ENCODE results near the gene BUB1B.

The BUB1B gene

DNA sequence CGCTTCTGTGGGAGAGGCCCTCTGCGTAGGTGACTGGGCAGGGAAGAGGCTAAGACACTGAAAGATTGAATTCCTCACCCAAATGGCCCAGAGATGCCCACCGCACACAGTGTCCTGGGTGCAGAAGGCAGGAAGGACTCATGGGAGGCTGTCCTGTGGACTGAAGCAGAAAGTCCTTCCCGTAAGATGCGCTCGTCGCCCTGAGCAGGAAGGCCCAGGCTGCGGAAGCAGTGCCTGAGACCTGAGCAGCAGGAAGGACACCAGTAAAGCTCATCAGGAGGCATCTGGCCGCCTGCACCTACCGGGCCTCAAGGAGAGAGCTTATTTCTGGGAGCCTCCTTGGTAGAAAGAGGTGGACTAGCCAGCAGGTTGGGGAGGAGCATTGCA is 81.3 kb downstream of the BUB1B start:
- H3K36me3 ChIP-seq (ENCODE audit: control insufficient read depth, insufficient read depth, low read length) = no peaks in the 10 kb centered on the region
- no peak overlapping the region for H3K4me3 ChIP-seq (ENCODE audit: low read depth, low read length)
- H3K9ac ChIP-seq (ENCODE audit: low read depth, low read length) = no peak overlapping the region
- H3K4me1 ChIP-seq (ENCODE audit: control insufficient read depth, insufficient read depth, low read length) = peaks cover 23% of the 10 kb centered on the region
- H3K27me3 ChIP-seq (ENCODE audit: control insufficient read depth, insufficient read depth, low read length) = peaks cover 5% of the 10 kb centered on the region
- no peak overlapping the region for H3K27ac ChIP-seq (ENCODE audit: low read depth, low read length)
- no peaks in the 10 kb centered on the region for H3K9me3 ChIP-seq (ENCODE audit: control insufficient read depth, insufficient read depth, low read length)

DNA sequence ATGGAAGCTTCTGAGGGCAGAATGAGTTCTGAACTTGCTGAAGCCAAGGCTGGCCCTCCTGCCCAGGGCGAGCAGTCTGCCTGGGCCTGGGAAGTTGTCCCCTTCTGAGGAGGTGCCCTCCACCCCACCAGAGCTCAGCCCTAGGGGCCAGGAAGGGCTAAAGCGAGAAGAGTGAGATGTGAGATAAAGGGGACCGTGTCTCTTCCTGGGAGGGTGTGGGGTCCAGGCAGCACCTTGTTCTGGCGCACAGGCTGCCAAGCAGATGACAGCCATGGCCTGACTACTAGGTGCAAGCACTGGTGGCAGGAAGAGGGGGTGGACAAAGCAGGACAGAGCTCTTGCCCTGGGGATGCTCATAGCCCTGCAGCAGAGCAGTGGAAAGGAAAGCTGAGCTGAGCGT is 81.7 kb downstream of the BUB1B start:
- Histone ChIP-seq H3K4me3 (ENCODE audit: low read depth, low read length) (no peak overlapping the region), H3K4me1 (ENCODE audit: control insufficient read depth, insufficient read depth, low read length) (peaks cover 23% of the 10 kb centered on the region), H3K27me3 (ENCODE audit: control insufficient read depth, insufficient read depth, low read length) (peaks cover 5% of the 10 kb centered on the region), H3K9me3 (ENCODE audit: control insufficient read depth, insufficient read depth, low read length) (no peaks in the 10 kb centered on the region), H3K27ac (ENCODE audit: low read depth, low read length) (no peak overlapping the region), H3K9ac (ENCODE audit: low read depth, low read length) (no peak overlapping the region), H3K36me3 (ENCODE audit: control insufficient read depth, insufficient read depth, low read length) (no peaks in the 10 kb centered on the region)

DNA sequence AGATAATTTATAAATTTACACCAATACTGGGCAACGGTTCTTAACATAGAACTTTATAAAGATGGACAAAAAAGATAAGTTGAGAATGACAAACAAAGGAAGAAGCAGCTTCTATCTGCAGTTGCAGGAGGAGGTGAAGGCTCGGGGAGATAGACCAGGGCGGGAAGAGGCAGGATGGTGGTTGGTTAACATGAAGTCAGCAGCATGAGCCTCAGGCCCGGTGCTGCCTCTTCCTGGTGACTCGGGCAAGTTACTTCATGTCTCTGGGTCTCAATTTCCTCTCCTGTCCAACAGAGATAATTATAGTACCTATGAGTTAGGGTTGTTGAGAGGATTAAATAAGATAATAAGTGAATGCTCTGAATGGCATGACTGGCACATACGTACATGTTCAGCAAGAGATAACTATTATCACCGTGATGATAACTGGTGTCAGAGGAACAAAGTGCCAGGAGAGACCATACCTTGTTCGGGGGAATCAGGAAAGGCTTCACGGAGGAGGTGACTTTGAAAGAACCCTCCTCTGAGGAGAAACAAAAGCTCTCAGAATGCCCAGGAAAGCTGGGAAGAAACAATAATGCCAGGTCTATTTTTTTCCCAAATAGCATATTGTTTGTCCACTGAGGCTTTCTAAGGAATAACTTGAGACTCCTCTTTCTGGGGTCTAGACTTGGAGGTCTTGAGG is 82.4 kb downstream of the BUB1B start:
- no peak overlapping the region for H3K27ac ChIP-seq (ENCODE audit: low read depth, low read length)
- peaks cover 21% of the 10 kb centered on the region for H3K4me1 ChIP-seq (ENCODE audit: control insufficient read depth, insufficient read depth, low read length)
- H3K9ac ChIP-seq (ENCODE audit: low read depth, low read length) = no peak overlapping the region
- no peaks in the 10 kb centered on the region for H3K36me3 ChIP-seq (ENCODE audit: control insufficient read depth, insufficient read depth, low read length)
- no peaks in the 10 kb centered on the region for H3K27me3 ChIP-seq (ENCODE audit: control insufficient read depth, insufficient read depth, low read length)
- no peaks in the 10 kb centered on the region for H3K9me3 ChIP-seq (ENCODE audit: control insufficient read depth, insufficient read depth, low read length)
- H3K4me3 ChIP-seq (ENCODE audit: low read depth, low read length) = no peak overlapping the region

DNA sequence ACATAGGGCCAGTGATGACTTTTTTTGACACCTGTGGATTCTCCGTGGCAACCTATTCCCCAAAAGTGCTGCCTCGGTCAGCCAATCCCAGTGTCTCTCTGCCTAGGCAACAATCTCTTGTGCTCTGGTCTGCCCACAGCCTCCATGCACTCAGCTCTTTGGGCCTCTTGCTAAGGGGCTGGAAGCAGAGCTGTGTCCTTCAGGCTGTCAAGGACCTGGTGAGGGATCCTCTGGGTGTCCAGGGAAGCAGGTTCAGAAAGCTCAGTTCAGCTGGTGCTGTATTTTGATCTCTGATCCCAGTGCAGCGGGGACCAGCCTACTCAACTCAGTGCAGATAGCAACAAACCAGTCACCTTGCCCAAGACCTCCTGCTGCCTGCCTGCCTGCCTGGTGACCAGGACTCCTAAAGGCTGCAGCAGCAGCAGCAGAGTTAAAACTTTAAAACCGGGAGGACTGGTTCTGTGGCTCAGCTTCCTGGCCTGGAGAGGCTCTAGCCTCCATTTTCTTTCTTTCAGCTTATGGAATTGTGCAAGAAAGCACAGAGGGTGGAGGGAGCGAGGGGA is 84.2 kb downstream of the BUB1B start:
- Histone ChIP-seq H3K9ac (ENCODE audit: low read depth, low read length) (no peak overlapping the region), H3K9me3 (ENCODE audit: control insufficient read depth, insufficient read depth, low read length) (no peaks in the 10 kb centered on the region), H3K4me3 (ENCODE audit: low read depth, low read length) (no peak overlapping the region), H3K27ac (ENCODE audit: low read depth, low read length) (no peak overlapping the region), H3K4me1 (ENCODE audit: control insufficient read depth, insufficient read depth, low read length) (peaks cover 6% of the 10 kb centered on the region), H3K27me3 (ENCODE audit: control insufficient read depth, insufficient read depth, low read length) (no peaks in the 10 kb centered on the region), H3K36me3 (ENCODE audit: control insufficient read depth, insufficient read depth, low read length) (no peaks in the 10 kb centered on the region)

DNA sequence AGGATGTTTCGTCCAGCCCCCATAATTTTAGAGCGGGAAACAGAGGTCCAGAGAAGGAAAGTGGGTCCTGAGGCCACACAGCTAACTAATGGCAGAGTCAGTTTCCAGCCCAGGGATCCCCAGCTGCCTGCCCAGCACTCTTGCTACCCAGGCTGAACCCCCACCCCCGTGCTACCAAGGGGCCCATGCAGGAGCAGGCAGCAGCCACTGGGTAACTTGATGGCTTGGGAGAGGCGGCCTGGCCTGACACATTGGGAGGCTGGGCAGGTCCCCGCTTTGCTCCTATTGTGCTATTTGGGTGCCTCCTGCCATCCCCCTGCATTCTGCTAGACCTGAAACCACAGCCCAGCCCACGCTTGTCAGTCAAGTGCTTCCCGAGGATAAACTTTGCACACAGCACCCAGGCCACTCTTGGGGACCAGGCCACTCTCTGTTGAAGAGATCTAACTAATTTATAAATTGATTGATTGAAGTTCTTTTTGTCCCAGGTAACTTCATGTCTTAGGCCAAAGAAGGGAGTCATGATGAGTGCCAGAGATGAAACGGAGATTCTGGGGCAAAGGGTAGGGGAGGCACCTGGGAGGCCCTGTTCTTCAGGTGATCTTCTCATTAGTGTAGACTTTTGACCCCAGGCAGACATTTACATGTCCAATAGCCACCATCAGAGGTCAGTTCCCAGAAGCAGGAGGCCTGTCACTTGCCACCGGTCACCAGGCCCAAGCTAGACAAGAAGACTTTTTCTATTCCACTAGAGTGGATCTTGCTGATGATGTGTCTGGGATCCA is 85.0 kb downstream of the BUB1B start:
- Histone ChIP-seq H3K36me3 (ENCODE audit: control insufficient read depth, insufficient read depth, low read length) (no peaks in the 10 kb centered on the region), H3K9ac (ENCODE audit: low read depth, low read length) (no peak overlapping the region), H3K27me3 (ENCODE audit: control insufficient read depth, insufficient read depth, low read length) (no peaks in the 10 kb centered on the region), H3K4me3 (ENCODE audit: low read depth, low read length) (no peak overlapping the region), H3K9me3 (ENCODE audit: control insufficient read depth, insufficient read depth, low read length) (no peaks in the 10 kb centered on the region), H3K27ac (ENCODE audit: low read depth, low read length) (no peak overlapping the region), H3K4me1 (ENCODE audit: control insufficient read depth, insufficient read depth, low read length) (peaks cover 5% of the 10 kb centered on the region; the same call in 1 of the 2 replicates)

DNA sequence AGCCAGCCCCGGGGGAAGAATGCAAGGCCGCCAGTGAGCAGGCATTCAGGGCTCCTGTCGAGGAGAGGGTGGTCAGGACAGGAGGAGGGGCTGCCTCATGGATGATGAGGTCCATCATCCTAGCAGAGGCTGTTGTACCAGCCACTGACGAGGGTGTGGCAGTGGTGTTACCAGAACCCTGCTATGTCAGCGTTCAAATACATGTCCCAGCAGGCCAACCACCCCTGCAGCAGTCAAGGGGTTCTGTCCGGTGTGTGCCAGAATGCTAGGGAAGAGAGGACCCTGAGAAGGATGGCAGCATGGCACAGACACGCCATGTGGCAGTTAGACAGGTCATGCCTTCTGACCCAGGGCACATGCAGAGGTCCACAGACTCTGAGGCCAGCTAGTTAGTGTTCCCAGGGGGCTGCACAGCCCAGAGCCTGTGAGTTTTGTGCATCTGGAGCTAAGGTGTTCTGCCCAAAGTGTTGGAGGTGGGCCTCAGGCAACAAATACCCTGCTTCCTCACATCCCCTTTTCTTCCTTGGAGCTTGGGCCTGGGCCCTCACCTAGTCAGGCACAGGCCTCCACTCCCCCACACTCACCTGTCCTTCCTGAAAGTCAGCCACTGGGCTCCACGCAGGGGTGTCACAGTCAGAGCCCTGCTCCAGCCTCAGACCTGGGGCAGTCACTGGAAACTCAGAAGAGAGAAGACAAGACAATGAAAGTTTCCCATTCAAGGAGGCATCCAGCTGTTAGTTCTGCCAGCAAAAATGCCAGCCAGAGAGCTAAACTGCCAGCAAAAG is 85.8 kb downstream of the BUB1B start:
- Histone ChIP-seq H3K36me3 (ENCODE audit: control insufficient read depth, insufficient read depth, low read length) (no peaks in the 10 kb centered on the region), H3K4me1 (ENCODE audit: control insufficient read depth, insufficient read depth, low read length) (peaks cover 5% of the 10 kb centered on the region; the same call in 1 of the 2 replicates), H3K9ac (ENCODE audit: low read depth, low read length) (no peak overlapping the region), H3K27me3 (ENCODE audit: control insufficient read depth, insufficient read depth, low read length) (peaks cover 8% of the 10 kb centered on the region), H3K4me3 (ENCODE audit: low read depth, low read length) (no peak overlapping the region), H3K27ac (ENCODE audit: low read depth, low read length) (no peak overlapping the region), H3K9me3 (ENCODE audit: control insufficient read depth, insufficient read depth, low read length) (no peaks in the 10 kb centered on the region)

DNA sequence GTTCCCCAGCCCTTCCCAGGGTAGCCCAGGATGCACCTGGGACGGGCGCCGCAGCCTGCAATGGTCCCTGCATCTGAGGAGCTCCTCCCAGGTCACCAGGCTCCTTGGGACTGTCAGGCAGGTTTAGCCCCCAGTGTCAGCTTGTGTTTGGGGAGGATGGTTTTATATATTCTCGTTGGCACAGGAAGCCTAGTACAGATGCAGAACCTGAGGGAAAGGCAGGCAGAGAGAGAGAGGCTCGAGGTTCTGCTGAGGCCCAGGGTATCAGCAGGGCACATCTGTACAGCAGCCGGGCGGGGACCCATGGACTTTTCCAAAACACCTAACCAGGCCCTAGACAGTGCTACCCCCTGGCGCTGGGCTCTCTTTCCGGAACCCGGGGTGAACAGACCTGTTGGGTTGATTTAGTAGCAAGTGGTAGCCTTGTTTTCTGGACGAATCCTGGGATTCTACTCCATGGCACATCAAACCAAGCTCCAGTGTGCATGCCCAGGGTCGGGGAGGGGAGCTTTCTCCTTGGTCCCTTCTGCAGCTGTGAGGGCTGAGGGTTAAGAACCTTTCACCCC is 86.6 kb downstream of the BUB1B start:
- Histone ChIP-seq H3K36me3 (ENCODE audit: control insufficient read depth, insufficient read depth, low read length) (no peaks in the 10 kb centered on the region), H3K27ac (ENCODE audit: low read depth, low read length) (no peak overlapping the region), H3K9ac (ENCODE audit: low read depth, low read length) (no peak overlapping the region), H3K4me3 (ENCODE audit: low read depth, low read length) (no peak overlapping the region), H3K4me1 (ENCODE audit: control insufficient read depth, insufficient read depth, low read length) (peaks cover 5% of the 10 kb centered on the region; the same call in 1 of the 2 replicates), H3K27me3 (ENCODE audit: control insufficient read depth, insufficient read depth, low read length) (peaks cover 16% of the 10 kb centered on the region), H3K9me3 (ENCODE audit: control insufficient read depth, insufficient read depth, low read length) (no peaks in the 10 kb centered on the region)

DNA sequence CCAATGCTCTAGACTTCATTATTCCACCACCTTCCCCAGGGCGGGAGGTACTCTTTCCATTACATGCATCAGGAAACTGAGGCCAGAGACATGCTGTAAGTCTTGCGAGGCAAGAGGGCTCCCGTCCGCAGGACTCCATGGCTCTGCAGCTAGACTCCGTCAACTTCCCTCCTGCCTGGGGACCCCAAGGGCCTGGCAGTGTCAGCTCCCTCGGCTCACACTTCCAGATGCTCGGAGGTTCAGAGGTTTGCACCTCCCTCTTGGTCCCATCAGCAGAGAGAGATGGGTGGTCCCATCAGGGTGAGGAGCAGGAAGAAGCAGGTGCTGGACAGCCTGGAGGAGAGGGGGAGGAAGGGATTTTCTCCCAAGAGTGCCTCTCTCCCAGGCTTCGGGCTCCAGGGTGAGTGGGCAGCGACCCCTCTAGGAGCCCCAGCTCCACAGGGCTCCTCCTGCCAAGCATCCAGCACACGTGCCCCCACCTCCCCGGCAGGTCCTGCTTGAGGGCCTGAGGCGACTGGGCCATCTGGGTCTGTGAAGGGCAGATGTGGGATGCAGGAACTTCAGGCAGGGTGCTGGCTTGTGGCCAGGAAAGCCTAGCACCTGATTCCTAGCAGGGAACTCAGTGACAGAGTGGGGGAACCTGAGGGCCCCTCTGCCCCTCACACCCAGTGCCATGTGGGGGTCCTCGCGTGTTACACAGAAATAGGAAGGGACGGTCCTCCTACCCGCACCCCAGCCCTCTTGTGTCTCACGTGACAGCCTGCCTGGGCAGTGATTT is 87.3 kb downstream of the BUB1B start:
- H3K9me3 ChIP-seq (ENCODE audit: control insufficient read depth, insufficient read depth, low read length) = no peaks in the 10 kb centered on the region

DNA sequence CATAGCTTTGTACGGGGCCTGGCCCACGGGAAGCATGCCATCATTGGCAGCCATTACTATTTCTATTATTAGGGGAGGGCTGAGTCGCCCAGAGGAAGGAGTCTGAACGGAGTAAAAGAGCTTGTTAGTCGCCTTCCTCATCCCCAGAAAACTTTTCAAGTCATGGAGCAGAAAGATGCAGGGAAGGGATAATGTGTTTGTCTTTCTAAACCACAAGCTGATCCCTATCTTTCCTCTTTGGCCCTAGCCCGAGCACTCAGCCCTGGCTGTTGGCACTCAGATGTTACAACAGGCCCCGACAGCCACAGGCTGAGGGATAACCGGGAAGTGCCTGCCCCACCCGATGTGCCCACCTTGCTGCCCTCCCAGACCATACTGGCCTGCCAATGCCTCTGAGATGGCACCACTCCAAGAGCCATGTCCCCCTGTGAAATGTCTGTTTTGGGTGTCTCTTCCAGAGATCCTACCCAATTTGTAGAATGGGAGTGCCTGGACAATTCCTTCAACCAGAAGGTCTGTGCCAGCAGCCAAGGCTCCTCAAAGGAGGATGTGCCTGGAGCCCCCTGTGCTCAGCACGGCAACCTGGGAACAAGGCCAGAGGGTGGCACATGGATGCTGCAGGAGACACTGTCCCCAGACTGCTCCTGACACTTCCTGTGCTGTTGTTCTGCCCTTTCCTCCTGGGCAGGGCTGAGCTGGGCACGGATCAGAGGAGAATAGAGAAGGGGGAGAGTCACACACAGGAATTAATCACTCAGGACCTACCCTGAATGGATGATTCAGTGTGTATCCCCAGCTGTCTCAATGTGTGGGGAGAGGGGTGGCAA is 88.8 kb downstream of the BUB1B start:
- no peak overlapping the region for H3K4me3 ChIP-seq (ENCODE audit: low read depth, low read length)
- no peak overlapping the region for H3K9ac ChIP-seq (ENCODE audit: low read depth, low read length)
- H3K36me3 ChIP-seq (ENCODE audit: control insufficient read depth, insufficient read depth, low read length) = no peaks in the 10 kb centered on the region
- H3K4me1 ChIP-seq (ENCODE audit: control insufficient read depth, insufficient read depth, low read length) = peaks cover 10% of the 10 kb centered on the region; the same call in 1 of the 2 replicates
- no peak overlapping the region for H3K27ac ChIP-seq (ENCODE audit: low read depth, low read length)
- no peaks in the 10 kb centered on the region for H3K9me3 ChIP-seq (ENCODE audit: control insufficient read depth, insufficient read depth, low read length)
- peaks cover 36% of the 10 kb centered on the region for H3K27me3 ChIP-seq (ENCODE audit: control insufficient read depth, insufficient read depth, low read length)

More for the DNA sequence above, 87.3 kb downstream of the BUB1B start:
- Histone ChIP-seq H3K4me1 (ENCODE audit: control insufficient read depth, insufficient read depth, low read length) (peaks cover 8% of the 10 kb centered on the region; the same call in 1 of the 2 replicates), H3K27ac (ENCODE audit: low read depth, low read length) (no peak overlapping the region), H3K36me3 (ENCODE audit: control insufficient read depth, insufficient read depth, low read length) (no peaks in the 10 kb centered on the region), H3K27me3 (ENCODE audit: control insufficient read depth, insufficient read depth, low read length) (peaks cover 23% of the 10 kb centered on the region), H3K4me3 (ENCODE audit: low read depth, low read length) (no peak overlapping the region), H3K9ac (ENCODE audit: low read depth, low read length) (no peak overlapping the region)
